H54 (cell line): ENCODE data around the gene RGS3.
"Not testable (repeated sequence)": the region's sequence is repeated elsewhere in the genome, so short reads cannot be mapped to it uniquely, and the experiment has no call there.

Source experiments
- DNase-seq: peaks from one replicate; pipeline ENCODE4 v3.0.0; 2011; ENCODE audit warnings: low spot score, mixed read lengths; ENCODE audit not compliant: insufficient read length
- FAIRE-seq: peaks from 3 replicates; lab custom pipeline; 2011; peaks lifted over from hg19 to GRCh38; lab: Jason Lieb, UNC
- POLR2A ChIP-seq: IDR thresholded peaks from 2 replicates; pipeline ENCODE4 v1.6.1; 2011; ENCODE audit warnings: low read depth, mild to moderate bottlenecking, low read length

Gene RGS3

GRCh38 chr9:113463418-113464285, at the start of gene RGS3:
TSS of gene RGS3 (plus strand) at chr9:113463727. CDS start at chr9:113463803, 76 bp downstream.
- FAIRE-seq = no peak

GRCh38 chr9:113416149-113416721, 47.3 kb upstream of the RGS3 start:
- FAIRE-seq = no peak
- no peak for DNase-seq
- no peak for TF ChIP-seq POLR2A

More at GRCh38 chr9:113463418-113464285, at the start of gene RGS3:
- no peak for TF ChIP-seq POLR2A
- no peak for DNase-seq

GRCh38 chr9:113417370-113417769, 46.2 kb upstream of the RGS3 start:
- DNase-seq (no peak), FAIRE-seq (no peak)
- no peak for TF ChIP-seq POLR2A

GRCh38 chr9:113421726-113422125, 41.8 kb upstream of the RGS3 start:
- no peak for TF ChIP-seq POLR2A
- FAIRE-seq (no peak), DNase-seq (no peak)

- FAIRE-seq (no peak), DNase-seq (no peak)
- TF ChIP-seq POLR2A = no peak
Measured at GRCh38 chr9:113425072-113425471, 38.5 kb upstream of the RGS3 start.

- no peak for DNase-seq
- no peak for FAIRE-seq
- TF ChIP-seq POLR2A = no peak
Measured at GRCh38 chr9:113426701-113427100, 36.8 kb upstream of the RGS3 start.

- DNase-seq = no peak
- TF ChIP-seq POLR2A = no peak
- FAIRE-seq = no peak
Measured at GRCh38 chr9:113427629-113428028, 35.9 kb upstream of the RGS3 start.

- DNase-seq = no peak
- FAIRE-seq = no peak
- no peak for TF ChIP-seq POLR2A
Measured at GRCh38 chr9:113428062-113428615, 35.4 kb upstream of the RGS3 start.

- no peak for TF ChIP-seq POLR2A
- FAIRE-seq (no peak), DNase-seq (no peak)
Measured at GRCh38 chr9:113431191-113431590, 32.3 kb upstream of the RGS3 start.

GRCh38 chr9:113436728-113437515, 26.6 kb upstream of the RGS3 start:
- TF ChIP-seq POLR2A = no peak
- DNase-seq (no peak), FAIRE-seq (no peak)

- not testable (repeated sequence) for DNase-seq, FAIRE-seq
Measured at GRCh38 chr9:113437716-113438115, 25.8 kb upstream of the RGS3 start.

GRCh38 chr9:113444736-113445135, 18.8 kb upstream of the RGS3 start:
- no peak for FAIRE-seq
- no peak for DNase-seq
- TF ChIP-seq POLR2A = no peak

GRCh38 chr9:113446323-113446740, 17.2 kb upstream of the RGS3 start:
- FAIRE-seq (peak; percentile 88), DNase-seq (no peak)
- no peak for TF ChIP-seq POLR2A

- no peak for DNase-seq
- FAIRE-seq = no peak
- no peak for TF ChIP-seq POLR2A
Measured at GRCh38 chr9:113449376-113449775, 14.2 kb upstream of the RGS3 start.
